ENCODE measurements around the gene CEBPA.
"Not testable (repeated sequence)": the region's sequence is repeated elsewhere in the genome, so short reads cannot be mapped to it uniquely, and the experiment has no call there.

The CEBPA gene

DNA sequence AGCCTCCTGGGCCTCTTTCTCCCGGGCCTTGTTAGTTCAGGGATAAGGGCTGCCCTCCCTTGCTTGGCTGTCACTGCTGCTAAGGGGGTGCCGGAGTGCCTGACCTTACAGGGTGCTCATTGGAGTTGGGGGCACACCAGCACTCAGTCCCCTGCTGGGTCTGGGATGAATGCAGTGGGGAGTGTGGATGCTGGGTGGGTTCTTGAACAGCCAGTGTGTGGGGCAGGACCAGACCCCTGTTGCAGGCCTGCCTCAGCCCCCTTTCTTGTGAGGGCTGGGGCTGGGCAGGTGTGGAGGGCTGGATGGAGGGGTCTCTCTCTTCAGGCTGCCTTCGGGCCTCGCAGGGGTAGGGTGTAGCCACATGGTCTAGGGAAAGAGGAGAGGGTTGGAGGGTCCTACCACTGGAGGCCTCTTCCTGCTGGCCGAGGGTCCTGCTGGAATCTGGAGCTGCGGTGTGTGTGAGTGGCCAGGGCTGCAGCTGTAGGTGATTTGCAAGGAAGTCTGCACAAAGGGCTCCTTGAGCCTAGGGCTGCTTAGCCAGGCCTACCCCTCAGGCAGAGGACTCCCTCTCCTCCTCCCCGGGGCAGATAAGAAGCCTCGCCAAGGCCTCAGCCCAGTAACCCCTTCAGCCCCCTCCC lies 3.2 kb downstream of the CEBPA start:
- DNase-seq = no peak

DNA sequence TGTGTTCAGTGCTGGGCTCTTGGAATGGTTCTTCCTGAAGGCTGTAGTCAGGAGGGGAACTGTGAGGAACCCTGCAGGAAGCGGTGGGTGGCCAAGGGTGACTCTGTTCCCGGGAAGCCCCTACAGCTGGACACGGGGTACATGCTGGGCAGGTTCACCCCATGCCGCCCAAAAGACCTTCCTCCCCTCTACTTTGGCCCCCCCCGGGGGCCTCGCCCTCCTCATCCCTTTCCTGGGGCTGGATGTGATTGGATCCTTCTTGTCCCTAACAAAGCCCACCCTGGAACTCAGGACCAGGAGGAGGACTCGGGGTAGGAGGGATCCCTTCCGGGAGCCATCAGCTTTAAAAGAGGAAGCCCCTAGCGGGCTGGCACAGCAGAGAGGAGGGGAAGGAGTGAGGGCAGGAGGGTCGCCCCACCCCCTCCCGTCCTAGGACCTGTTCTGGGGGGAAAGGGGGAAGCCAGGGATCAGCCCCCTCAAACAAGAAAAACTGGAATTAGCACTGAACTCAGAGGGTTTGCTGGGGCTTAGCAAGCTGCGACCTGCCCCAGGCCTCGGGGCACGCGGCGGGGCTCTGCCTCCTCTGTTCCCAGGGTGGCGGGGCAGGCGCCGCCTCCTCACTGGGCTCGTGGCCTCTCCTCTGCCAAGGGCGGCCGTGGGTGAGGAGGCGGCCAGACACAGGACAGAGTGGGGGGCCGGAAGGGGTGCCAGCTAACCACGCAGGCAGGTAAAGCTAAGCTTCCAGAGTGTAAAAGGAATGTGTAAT lies 4.0 kb downstream of the CEBPA start:
- no peak for DNase-seq

DNA sequence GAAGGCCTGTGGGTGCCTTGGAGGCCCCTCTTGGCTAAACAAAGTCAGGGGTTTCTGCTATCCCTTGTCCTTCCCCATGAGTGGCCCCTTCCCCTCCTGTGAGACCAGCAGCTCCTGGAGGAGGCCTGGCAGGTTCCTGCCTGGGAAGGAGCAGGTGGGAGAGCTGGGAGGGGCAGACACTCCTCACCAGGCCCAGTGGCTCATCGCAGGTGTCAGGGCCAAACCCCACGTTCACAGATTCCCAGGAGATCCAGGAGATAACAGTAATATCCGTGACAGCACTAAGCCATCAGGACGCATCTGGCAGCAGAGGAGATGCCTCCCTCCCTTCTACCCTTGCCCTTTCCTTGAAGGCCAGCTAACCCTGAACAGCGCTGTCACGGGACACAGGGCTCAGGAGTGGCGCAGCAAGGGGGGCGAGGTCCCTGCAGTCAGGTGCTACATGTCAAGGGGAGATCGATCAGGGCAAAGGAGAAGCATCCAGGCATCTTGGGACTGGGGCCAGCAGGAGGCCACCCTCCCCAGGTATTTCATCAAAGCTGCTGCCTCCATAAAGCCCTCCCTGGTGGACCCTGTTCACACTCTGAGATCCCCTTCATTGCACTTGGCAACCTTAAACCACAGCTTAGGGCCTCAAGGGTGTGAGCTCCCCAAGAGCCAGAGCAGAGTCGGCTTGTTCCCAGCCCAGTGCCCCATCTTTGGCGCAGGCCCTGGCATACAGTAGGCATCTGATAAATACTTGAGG lies 4.8 kb downstream of the CEBPA start:
- DNase-seq = no peak

- no peak for DNase-seq
Measured at GRCh38 chr19:33296488-33296971, 5.8 kb downstream of the CEBPA start.

DNA sequence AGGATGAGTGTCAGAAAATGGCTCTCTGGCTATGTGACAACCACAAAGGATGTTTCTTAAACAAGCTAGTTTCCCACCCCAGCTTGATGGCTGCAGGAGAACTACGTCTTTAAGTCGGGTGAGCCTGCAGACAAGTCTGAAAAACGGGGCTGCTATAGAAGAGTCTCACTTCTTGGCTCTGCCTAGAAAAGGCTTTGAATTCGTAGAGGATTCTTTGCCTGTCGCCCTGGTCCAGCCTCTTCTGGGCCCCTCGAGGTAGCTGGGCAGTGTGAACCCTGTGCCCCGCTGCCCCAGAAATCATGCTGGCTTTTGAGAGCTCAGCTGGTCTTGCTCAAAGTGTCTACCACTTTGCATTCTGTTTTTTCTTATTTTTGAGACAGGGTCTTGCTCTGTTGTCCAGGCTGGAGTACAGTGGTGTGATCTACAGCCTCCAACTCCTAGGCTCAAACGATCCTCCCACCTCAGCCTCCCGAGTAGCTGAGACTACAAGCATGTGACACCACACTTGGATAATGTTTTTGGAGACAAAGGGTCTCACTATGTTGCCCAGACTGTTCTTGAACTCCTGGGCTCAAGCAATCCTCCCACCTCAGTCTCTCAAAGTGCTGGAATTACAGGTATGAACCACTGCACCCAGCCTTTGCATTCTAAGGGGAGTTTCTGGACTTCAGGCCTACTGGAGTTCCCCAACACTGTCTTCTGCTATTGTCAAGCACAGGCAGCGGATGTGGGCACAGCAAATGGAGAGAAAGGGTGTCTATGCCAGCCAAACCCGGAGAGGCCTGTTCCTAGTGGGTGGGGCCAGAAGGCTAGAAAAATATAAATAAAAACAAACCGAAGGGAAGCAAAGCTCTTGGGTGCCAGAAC lies 6.5 kb downstream of the CEBPA start:
- DNase-seq = no peak

GRCh38 chr19:33295046-33295445 lies 7.3 kb downstream of the CEBPA start:
- not testable (repeated sequence) for DNase-seq

GRCh38 chr19:33294058-33294798 lies 8.1 kb downstream of the CEBPA start:
- no peak for DNase-seq

GRCh38 chr19:33293255-33294057 lies 8.9 kb downstream of the CEBPA start:
- DNase-seq = no peak

DNA sequence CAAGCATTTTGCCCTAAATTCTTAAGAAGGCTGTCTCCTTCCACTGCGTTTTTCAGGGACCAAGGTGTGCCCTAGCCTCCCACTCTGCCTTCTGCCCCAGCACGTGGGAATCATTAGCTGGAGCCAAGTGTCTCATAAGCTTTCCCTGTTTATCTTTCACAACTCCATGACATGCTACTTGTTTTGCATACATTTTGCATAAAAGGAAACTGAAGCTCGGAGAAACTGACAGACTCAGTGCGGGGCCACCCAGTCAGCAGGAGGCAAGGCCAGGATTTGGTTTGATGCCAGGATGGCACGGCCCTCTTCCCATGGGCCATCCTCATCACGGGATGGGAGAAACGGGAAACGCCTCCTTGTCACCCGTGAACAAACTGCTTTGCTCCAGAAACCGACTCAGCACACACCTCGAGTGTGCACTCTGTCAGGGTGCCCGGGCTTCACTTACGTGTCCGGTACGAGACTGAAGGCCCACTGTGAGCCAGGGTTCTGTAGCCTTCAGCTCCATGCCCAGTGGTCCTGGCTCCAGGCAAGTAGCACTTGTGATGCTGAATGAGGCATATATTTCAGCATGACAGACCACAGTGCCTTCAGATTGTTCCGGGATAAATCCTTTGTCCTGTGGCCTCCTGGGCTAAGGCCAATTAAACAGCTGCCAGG lies 9.6 kb downstream of the CEBPA start:
- DNase-seq = no peak

- DNase-seq = no peak
Measured at GRCh38 chr19:33291623-33292534, 10.5 kb downstream of the CEBPA start.

DNA sequence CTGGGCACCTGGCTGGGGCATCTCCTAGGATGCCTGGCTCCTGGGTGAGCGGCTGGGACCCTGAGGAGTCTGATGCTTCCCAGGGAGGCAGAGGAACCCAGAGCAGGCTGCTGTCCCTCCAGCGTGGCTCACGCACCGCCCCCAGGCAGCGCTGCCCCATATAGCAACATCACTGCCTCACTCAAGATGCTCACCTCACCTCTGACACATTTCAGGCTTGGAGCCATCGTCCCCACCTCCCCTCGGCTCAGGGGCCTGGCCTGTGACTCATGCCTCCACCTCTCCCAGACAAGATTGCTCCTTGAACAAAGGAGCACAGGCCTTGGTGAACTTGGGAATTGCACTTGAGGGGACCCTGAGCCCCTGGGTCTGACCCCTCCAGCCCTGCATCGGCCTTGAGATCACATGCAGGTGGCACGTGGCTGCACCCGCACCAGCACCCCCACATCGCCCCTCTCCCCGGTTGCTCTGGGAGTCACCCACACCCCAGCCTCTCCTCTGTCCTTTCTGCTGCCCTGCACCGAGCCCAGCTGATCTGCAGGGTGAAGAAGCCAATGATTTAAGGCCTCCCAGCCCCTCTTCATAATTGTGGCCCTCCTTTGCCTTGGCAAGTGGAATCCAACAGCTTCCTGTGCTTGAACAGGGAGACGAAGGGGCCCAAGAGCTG lies 11.2 kb downstream of the CEBPA start:
- no peak for DNase-seq

GRCh38 chr19:33290082-33290815 lies 12.1 kb downstream of the CEBPA start:
- DNase-seq = no peak

DNA sequence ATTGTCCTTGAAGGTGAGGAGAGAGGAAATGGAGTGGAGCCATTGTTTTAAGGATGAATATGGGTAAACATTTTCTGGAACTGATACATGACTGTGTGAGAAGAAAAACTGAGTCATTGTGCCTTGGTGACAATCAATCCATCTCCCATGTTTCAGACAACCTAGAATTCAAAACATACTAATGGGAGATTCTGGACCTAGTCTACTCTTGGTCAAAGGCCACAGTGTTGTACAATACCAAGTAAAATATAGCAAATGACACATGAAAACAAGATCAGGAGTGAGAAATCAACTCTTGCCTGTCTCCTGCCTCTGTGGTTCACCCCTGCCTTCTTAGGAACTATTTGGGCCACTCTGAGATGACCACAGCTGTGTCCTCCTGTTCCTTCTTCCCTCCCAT lies 13.1 kb downstream of the CEBPA start:
- no peak for DNase-seq

DNA sequence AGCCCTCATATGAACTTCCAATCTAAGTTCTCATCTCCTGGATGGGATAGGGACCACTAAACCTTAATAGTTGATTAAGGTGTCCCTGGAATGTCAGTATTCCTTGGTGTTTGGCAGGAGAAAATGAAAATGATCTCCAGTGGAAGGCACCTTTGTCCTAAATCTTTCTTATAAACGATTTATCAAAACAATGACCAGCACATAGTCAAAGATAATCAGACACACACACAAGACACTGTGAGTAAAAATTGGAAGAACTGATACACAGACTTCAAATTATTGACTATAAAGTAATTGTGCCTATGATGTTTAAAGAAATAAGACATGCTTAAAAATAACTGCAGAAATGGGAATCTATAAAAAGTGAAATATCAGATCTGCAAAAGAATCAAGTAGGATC lies 13.7 kb downstream of the CEBPA start:
- no peak for DNase-seq

GRCh38 chr19:33287927-33288326 lies 14.4 kb downstream of the CEBPA start:
- no peak for DNase-seq

GRCh38 chr19:33287438-33287837 lies 14.9 kb downstream of the CEBPA start:
- no peak for DNase-seq

DNA sequence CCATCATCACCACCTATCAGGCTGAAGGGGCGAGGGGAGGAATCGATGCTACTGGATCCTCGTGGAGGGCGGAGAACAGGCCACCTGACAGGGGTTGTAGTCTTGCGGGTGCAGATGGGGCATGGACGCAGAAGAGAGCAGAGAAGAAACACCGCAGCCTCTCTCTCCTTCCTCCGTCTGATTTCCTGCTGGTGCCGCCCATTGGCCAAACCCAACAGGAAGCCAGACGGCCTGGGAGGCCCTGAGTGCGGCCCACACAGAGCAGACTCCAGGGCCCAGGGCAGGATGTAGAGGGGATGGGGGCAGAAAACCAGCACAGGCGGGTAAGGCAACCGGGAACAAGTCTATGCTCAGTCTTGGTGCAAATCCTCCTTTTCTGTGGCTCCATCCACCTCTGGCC lies 15.4 kb downstream of the CEBPA start:
- DNase-seq = no peak

- DNase-seq = no peak
Measured at GRCh38 chr19:33285441-33285927, 16.9 kb downstream of the CEBPA start.

All from NCI-H1436 treated with DMSO at 0.1 percent for 48 hours (cell line).